ENCODE measurements around the gene RGS19.
A peak's percentile ranks its signal among the peaks of the same experiment; 100 is the strongest.
"Not testable (repeated sequence)": the region's sequence is repeated elsewhere in the genome, so short reads cannot be mapped to it uniquely, and the experiment has no call there.

RGS19 gene, protein sequence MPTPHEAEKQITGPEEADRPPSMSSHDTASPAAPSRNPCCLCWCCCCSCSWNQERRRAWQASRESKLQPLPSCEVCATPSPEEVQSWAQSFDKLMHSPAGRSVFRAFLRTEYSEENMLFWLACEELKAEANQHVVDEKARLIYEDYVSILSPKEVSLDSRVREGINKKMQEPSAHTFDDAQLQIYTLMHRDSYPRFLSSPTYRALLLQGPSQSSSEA

GRCh38 chr20:64079273-64080012 lies at the start of gene RGS19:
Gene RGS19 (minus strand): TSS chr20:64079518. CDS start chr20:64076886, 2,632 bp downstream.
- Histone ChIP-seq H3K27ac (peak within 1 kb of the TSS; percentile 58 to 92), H3K4me3 (peak within 1 kb of the TSS; percentile 80)
- TF ChIP-seq, protein P1, sequence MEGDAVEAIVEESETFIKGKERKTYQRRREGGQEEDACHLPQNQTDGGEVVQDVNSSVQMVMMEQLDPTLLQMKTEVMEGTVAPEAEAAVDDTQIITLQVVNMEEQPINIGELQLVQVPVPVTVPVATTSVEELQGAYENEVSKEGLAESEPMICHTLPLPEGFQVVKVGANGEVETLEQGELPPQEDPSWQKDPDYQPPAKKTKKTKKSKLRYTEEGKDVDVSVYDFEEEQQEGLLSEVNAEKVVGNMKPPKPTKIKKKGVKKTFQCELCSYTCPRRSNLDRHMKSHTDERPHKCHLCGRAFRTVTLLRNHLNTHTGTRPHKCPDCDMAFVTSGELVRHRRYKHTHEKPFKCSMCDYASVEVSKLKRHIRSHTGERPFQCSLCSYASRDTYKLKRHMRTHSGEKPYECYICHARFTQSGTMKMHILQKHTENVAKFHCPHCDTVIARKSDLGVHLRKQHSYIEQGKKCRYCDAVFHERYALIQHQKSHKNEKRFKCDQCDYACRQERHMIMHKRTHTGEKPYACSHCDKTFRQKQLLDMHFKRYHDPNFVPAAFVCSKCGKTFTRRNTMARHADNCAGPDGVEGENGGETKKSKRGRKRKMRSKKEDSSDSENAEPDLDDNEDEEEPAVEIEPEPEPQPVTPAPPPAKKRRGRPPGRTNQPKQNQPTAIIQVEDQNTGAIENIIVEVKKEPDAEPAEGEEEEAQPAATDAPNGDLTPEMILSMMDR (IDR thresholded peaks at IDR 0.05), result no peak
- no peak for DNase-seq (ENCODE audit: low spot score)

GRCh38 chr20:64123517-64123916 lies 44.2 kb upstream of the RGS19 start:
- not testable (repeated sequence) for DNase-seq (ENCODE audit: low spot score); H3K4me3 ChIP-seq; H3K27ac ChIP-seq

- DNase-seq (ENCODE audit: low spot score); H3K27ac ChIP-seq; H3K4me3 ChIP-seq: not testable (repeated sequence)
Observed at GRCh38 chr20:64122927-64123326, 43.6 kb upstream of the RGS19 start.

DNA sequence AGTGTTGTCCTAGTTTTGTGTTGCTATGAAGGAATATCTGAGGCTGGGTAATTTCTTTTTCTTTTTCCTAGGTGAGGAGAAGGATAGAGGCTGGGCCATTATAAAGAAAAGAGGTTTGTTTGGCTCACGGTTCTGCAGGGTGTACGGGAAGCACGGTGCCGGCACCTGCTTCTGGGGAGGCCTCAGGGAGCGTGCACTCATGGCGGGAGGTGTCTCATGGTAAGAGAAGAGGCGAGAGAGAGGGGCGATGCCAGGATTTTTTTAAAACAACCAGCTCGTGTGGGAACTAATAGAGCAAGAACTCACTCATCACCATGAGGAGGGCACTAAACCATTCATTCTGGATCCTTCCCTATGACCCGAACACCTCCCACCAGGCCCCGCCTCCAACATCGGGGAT lies 42.3 kb upstream of the RGS19 start:
- Histone ChIP-seq H3K4me3 (no peak overlapping the region), H3K27ac (no peak overlapping the region)
- no peak for DNase-seq (ENCODE audit: low spot score)
- TF ChIP-seq, protein P1 (IDR thresholded peaks at IDR 0.05), result no peak

- no peak overlapping the region for H3K27ac ChIP-seq
- TF ChIP-seq, protein P1 (IDR thresholded peaks at IDR 0.05), result no peak
- no peak for DNase-seq (ENCODE audit: low spot score)
- peak overlapping the region; percentile 50 for H3K4me3 ChIP-seq
Observed at GRCh38 chr20:64119681-64120341, 40.5 kb upstream of the RGS19 start.

DNA sequence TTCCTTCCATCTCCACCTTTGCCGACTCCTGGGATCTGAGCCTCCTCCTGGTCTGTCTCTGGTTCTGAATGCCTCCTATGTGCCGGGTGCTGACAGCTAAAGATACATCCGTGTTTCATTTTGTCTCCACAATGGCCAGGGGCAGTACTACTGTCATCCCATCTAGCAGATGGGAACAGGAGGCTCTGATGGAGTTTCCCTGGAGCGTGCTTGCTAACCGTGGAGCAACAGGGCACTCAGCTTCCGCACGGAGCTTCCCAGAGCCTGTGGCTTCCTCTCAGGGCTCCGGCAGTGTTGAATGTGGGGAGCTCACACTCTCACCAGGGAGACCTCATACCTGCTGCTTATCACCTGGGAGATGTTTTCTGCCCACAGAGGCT lies 40.0 kb upstream of the RGS19 start:
- DNase-seq (ENCODE audit: low spot score), result no peak
- no peak overlapping the region for H3K27ac ChIP-seq
- TF ChIP-seq, protein P1 (IDR thresholded peaks at IDR 0.05), result no peak
- H3K4me3 ChIP-seq, result no peak overlapping the region

DNA sequence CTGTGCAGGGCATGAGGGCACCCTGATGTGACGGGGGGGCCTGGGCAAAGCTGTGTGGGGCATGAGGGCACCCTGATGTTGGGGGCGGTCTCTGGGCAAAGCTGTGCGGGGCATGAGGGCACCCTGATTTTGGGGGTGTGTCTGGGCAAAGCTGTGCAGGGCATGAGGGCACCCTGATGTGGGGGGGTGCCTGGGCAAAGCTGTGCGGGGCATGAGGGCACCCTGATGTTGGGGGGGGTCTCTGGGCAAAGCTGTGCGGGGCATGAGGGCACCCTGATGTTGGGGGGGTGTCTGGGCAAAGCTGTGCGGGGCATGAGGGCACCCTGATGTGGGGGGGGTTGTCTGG lies 38.1 kb upstream of the RGS19 start:
- not testable (repeated sequence) for H3K27ac ChIP-seq; H3K4me3 ChIP-seq; DNase-seq (ENCODE audit: low spot score)

DNA sequence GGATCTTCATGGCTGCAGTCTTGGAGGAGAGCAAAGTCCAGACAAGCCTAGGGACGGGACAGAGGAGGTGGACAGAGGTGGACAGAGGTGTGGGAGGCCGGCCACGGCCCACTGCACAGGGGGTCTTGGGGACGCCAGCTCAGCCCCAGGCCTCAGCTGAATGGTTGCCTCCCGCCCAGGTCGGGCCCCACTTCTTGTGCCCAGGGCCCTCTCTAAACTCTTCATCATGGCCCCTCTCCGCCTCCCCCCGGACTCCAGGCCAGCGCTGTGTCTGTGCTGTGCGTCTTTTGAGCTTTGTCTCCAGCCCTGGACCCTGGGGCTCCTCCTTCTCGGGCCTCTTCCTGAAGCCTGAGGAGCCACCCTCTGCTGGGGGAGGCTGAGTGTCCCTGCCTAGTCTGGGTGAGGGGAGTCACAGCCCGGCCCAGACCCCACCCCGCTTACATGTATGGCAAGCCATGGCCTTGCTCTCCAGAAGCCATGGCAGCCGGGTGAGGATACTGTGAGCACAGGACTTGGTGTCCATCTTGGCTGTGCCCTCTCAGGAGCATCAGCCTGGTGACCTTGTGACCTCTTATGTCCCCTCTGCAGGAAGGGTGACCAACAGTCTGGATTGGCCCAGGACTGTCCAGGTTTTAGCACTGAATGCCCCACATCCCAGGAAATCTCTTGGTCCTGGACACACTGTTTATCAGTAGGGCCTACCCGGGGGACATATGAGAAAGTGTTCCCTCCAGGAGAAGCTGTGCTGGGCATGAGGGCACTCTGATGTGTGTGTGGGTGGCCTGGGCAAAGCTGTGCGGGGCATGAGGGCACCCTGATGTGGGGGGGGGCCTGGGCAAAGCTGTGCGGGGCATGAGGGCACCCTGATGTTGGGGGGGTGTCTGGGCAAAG lies 37.5 kb upstream of the RGS19 start:
- no peak for DNase-seq (ENCODE audit: low spot score)
- Histone ChIP-seq H3K4me3 (no peak overlapping the region), H3K27ac (no peak overlapping the region)
- TF ChIP-seq, protein P1 (IDR thresholded peaks at IDR 0.05), result no peak
